H4 (cell line): Measurements from ENCODE around the gene WDR74. TPM values are rescaled to one million over a fixed set of nuclear protein-coding genes. Genes with fewer than 3 reads are reported as not detected.
"Not testable (repeated sequence)": the region's sequence is repeated elsewhere in the genome, so short reads cannot be mapped to it uniquely, and the experiment has no call there.

Experiments
- DNase-seq: peaks from one replicate; pipeline ENCODE4 v3.0.0-alpha.2; 2015; ENCODE audit warnings: low spot score
- total RNA-seq: library from RNA; depleted of rRNA; stranded (reverse); fragments of >200 nt; shearing (Covaris generic); gene quantifications from 2 replicates; pipeline ENCODE4 v1.2.3, GENCODE V29; 2014

WDR74 gene
- total RNA-seq, 1 experiment from 2014 or later: 60.1 TPM

GRCh38 chr11:62841361-62842170 lies 2.2 kb upstream of the WDR74 start:
- DNase-seq: peak; percentile 99

- peak; percentile 49 for DNase-seq
Observed at GRCh38 chr11:62840721-62841360, 1.5 kb upstream of the WDR74 start.

GRCh38 chr11:62835336-62835735 lies 4.1 kb downstream of the WDR74 start:
- no peak for DNase-seq

- DNase-seq: no peak
Observed at GRCh38 chr11:62832336-62833234, 6.8 kb downstream of the WDR74 start, which contains the start of gene TEX54. Gene TEX54, minus strand, starts transcription at chr11:62832841.

- DNase-seq: peak; percentile 96
Observed at GRCh38 chr11:62831520-62832335, 7.7 kb downstream of the WDR74 start, which contains the start of gene STX5. Gene STX5, minus strand, starts transcription at chr11:62832051. Its CDS starts 808 bp downstream, at chr11:62831243.

- no peak for DNase-seq
Observed at GRCh38 chr11:62830904-62831519, 8.4 kb downstream of the WDR74 start.

- not testable (repeated sequence) for DNase-seq
Observed at GRCh38 chr11:62828130-62828529, 11.3 kb downstream of the WDR74 start.

GRCh38 chr11:62823677-62824076 lies 15.7 kb downstream of the WDR74 start:
- DNase-seq: no peak

- no peak for DNase-seq
Observed at GRCh38 chr11:62817129-62817528, 22.3 kb downstream of the WDR74 start.

- no peak for DNase-seq
Observed at GRCh38 chr11:62816557-62816956, 22.8 kb downstream of the WDR74 start.

- DNase-seq: no peak
Observed at GRCh38 chr11:62811659-62812058, 27.7 kb downstream of the WDR74 start.

GRCh38 chr11:62810748-62811147 lies 28.6 kb downstream of the WDR74 start:
- DNase-seq: no peak

GRCh38 chr11:62806611-62807121 lies 32.7 kb downstream of the WDR74 start:
- DNase-seq: no peak

GRCh38 chr11:62805961-62806441 lies 33.4 kb downstream of the WDR74 start:
- no peak for DNase-seq

- peak; percentile 88 for DNase-seq
Observed at GRCh38 chr11:62805076-62805892, 34.1 kb downstream of the WDR74 start, which contains the start of gene NXF1. Gene NXF1, minus strand, starts transcription at chr11:62805440. Its CDS starts 84 bp downstream, at chr11:62805356.

GRCh38 chr11:62804310-62805075 lies 34.9 kb downstream of the WDR74 start:
- no peak for DNase-seq

- DNase-seq: no peak
Observed at GRCh38 chr11:62801071-62801470, 38.3 kb downstream of the WDR74 start.

GRCh38 chr11:62799486-62799885 lies 39.9 kb downstream of the WDR74 start:
- no peak for DNase-seq
